GM10266 (cell line): ENCODE results near the gene HORMAD2.

Experiments used
- DNase-seq: peaks from one replicate; pipeline ENCODE4 v3.0.0; 2012; ENCODE audit errors: extremely low spot score
- CTCF ChIP-seq: IDR thresholded peaks from 2 replicates; pipeline ENCODE4 v1.5.1; 2012; ENCODE audit warnings: mild to moderate bottlenecking, low read depth; ENCODE audit not compliant: control insufficient read depth, insufficient read depth; ENCODE audit errors: missing control alignments

The HORMAD2 gene

GRCh38 chr22:30186041-30186440 is 105.8 kb downstream of the HORMAD2 start:
- TF ChIP-seq CTCF: no peak
- DNase-seq: no peak

- DNase-seq: no peak
- TF ChIP-seq CTCF: no peak
Measured at GRCh38 chr22:30186510-30186909, 106.2 kb downstream of the HORMAD2 start.

- no peak for DNase-seq
- no peak for TF ChIP-seq CTCF
Measured at GRCh38 chr22:30187094-30187493, 106.8 kb downstream of the HORMAD2 start.

- TF ChIP-seq CTCF: no peak
- no peak for DNase-seq
Measured at GRCh38 chr22:30187529-30188407, 107.5 kb downstream of the HORMAD2 start.

GRCh38 chr22:30188911-30189310 is 108.6 kb downstream of the HORMAD2 start:
- DNase-seq: no peak
- TF ChIP-seq CTCF: no peak

- TF ChIP-seq CTCF: no peak
- DNase-seq: no peak
Measured at GRCh38 chr22:30190574-30190973, 110.3 kb downstream of the HORMAD2 start.

GRCh38 chr22:30191040-30191701 is 110.9 kb downstream of the HORMAD2 start:
- no peak for DNase-seq
- TF ChIP-seq CTCF: no peak
